GM18511 (cell line): ENCODE measurements around the gene RMND1.

ENCODE experiments used
- ATAC-seq: cut with Tn5 transposase; IDR thresholded peaks from one replicate; pipeline ENCODE4 v1.9.1; 2021; ENCODE audit warnings: mild to moderate bottlenecking, moderate library complexity; ENCODE audit not compliant: unreplicated experiment

RMND1 gene, protein sequence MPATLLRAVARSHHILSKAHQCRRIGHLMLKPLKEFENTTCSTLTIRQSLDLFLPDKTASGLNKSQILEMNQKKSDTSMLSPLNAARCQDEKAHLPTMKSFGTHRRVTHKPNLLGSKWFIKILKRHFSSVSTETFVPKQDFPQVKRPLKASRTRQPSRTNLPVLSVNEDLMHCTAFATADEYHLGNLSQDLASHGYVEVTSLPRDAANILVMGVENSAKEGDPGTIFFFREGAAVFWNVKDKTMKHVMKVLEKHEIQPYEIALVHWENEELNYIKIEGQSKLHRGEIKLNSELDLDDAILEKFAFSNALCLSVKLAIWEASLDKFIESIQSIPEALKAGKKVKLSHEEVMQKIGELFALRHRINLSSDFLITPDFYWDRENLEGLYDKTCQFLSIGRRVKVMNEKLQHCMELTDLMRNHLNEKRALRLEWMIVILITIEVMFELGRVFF

DNA sequence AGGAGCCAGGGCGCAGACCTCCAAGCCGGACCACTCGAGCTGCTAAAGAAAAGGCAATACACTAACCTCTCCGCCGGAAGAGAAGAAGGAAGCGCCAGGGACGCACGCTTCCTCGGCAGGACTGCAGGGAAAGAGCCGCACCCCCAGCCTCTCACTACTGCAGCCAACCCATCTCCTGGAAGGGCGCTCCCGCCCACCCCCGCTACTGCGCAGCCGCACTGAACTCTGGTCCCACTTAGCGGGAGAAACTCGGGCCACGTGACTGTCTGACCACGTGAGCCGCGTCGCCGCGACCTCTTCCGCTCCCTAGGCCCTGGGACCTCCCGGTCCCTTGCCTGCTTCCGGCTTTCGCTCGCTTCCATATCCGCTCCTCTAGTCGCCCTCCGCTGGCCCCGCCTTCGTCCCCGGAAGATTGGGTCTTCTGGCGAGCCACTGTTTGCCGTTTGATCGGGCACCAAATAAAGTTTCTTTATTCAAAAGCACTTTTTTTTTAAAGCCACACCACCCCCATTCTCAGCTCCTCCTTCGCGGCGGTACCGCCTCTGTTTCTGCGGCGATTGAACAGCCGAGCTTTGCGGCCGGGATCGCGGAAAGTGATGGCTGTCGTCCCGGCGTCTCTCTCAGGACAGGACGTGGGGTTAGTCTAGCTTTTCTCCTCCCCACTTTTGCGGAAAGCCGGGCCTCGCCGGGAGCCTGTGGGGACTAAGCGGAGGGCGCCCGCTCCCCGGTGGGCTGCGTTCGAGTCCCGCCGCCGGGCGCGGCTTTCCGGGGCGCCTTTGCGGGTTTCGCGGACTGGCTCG lies at the start of gene RMND1:
Gene RMND1, minus strand, starts transcription at position 177 of the 800 bp plus-strand sequence. CDS start 6,315 bp downstream, outside the sequence.
- ATAC-seq = peak; percentile 96

DNA sequence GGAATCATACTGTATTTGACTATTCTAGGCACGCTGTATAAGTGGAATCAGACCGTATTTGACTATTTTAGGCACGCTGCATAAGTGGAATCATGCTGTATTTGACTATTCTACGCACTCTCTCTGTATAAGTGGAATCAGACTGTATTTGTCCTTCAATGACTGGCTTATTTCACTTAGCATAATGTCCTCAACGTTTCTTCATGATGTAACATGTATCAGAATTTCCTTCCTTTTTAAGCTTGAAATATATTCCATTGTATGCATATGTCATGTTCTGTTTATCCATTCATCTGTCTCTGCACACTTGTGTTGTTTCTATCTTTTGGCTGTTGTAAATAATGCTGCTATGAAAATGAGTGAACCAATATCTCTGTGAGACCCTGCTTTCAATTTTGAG lies 47.6 kb upstream of the RMND1 start:
- no peak for ATAC-seq

DNA sequence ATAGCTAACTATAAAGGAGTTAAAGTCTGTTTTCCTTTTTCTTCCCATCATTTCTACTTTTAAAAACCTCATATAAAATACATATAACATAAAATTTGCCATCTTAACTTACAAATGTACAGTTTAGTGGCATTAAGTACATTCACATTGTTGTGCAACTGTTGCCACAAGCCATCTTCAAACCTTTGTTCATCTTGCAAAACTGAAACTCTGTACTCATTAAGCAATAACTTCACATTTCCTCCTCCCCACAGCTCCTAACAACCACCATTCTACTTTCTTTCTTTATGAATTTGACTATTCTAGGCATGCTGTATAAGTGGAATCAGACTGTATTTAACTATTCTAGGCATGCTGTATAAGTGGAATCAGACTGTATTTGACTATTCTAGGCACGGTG lies 46.4 kb upstream of the RMND1 start:
- ATAC-seq = peak; percentile 69

DNA sequence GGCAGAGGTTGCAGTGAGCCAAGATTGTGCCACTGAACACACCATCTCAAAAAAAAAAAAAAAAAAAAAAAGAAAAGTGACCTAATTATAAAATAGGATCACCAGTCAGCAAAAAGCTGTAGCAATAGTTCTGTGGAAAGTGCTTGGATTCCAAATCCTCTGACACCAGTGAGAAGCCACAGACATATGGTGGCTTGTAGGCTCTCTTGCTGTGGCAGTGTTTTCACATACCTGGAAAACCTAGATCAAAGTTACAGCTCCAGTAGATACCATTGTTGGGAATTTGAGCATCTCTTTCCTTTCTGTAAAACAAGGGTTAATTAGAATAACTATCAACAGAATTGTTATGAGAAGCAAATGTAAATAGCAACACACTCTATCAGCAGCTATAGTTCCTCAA lies 46.0 kb upstream of the RMND1 start:
- ATAC-seq = peak; percentile 29

DNA sequence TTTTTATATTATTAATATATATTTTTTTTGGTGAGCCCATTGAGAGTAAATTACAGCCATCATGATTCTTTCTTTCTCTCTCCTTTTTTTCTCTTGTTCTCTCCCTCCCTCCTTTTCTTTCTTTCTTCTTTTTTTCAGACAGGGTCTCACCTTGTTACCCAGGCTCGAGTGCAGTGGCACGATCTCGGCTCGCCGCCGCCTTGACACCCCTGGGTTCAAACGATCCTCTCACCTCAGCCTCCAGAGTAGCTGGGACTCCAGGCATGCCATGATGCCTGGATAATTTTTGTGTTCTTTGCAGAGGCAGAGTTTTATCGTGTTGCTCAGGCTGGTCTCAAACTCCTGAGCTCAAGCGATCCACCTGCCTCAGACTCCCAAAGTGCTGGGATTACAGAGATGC lies 43.5 kb upstream of the RMND1 start:
- ATAC-seq = no peak

DNA sequence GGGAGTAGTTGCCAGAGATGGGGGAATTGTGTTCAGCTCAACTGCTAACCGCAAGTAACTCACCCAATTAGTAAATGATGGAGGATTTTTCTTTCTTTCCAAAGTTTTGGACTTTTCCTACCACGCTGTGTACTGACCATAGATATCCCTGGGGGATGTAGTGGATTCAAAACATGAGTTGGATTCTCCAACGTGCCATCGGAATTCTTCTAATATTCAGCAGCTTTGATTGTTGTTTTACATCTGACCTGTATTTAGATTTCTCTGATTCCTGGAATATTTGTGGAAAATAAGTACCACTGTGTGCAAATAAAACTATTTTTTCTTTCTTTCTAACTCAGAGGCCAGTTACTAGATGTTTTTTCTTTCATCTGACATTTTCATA lies 43.0 kb upstream of the RMND1 start:
- ATAC-seq = no peak

DNA sequence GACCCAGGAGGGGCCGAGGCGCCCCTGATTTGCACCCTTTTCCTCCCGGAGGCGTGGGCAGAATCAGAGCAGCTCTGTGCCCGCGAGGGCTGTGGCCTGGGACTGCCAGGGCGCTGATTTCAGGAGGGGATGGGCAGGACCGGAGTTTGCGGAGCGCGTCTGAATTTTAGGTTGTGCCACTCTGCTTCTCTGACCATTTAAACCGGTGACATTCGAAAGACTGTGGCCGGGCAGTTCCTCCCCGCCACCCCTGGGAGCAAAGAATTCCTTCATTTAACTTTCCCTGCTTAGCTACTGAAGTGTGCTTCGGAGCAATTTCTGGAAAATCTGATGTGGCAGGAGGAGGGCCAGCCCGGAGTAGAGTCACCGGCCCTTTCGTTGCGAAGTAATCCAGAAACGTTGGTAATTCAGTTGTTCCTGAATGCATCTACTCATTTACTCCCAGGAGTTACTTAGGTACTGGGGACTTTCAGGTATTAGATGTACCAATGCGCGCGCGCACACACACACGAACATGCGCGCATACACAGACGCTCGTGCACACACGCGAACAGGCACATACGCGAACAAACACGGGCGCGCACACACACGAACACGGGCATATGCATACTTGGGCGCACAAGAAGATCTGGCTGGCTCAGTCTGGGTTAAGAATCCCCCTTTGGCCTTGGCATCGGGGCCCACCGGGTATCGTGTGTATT lies 42.5 kb upstream of the RMND1 start:
- ATAC-seq = no peak

DNA sequence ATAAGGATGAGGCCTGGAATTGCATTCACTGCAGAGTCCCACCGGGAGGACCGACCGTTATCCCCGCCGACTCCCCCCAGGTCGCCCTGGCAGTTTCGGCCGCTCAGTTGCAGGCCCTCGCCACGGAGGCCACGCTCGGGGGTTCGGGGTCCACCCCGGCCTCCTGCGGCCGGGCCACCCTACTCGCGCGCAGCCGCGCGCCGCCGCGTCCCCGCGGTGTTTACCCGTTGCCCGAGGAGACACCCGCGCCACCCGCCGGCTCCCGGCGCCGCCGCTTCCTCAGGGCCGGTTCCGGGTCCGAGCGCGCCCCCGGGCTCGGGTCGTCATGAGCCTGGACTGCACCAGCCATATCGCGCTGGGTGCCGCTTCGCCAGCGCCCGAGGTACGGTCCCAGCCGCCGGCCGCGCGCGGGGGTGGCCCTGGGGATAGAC lies 41.9 kb upstream of the RMND1 start, which contains the start of gene CCDC170:
Gene CCDC170, plus strand, starts transcription at position 214 of the 431 bp plus-strand sequence. Its CDS starts 112 bp downstream, at position 326.
- no peak for ATAC-seq

DNA sequence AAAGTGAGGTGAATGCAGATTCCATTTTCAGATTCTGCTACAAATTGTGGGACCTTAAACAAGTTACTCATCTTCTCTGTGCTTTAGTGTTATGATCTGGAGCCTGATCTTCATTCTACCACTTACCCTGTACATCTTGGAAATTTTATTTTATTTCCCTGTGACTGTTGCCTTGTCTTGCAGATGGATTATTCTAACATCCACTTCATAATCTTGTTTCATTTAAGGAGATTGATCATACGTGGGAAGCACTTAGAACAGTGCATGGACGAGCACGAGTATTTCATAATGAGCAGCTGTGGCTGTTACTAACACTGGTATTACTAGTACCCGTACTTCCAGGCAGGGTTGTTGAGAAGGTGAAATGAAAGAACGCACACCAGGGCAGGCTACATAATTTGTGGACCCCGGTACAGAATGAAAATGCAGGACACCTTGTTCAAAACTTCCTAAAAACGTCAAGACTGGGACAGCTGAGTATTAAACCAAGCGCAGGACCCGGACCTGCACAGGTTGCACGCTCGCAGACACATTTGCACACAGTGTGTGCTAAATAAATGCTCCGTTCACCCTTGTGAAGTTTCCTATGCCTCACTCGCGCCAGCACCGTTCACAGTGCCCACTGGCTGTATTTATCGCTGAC lies 41.4 kb upstream of the RMND1 start:
- no peak for ATAC-seq

DNA sequence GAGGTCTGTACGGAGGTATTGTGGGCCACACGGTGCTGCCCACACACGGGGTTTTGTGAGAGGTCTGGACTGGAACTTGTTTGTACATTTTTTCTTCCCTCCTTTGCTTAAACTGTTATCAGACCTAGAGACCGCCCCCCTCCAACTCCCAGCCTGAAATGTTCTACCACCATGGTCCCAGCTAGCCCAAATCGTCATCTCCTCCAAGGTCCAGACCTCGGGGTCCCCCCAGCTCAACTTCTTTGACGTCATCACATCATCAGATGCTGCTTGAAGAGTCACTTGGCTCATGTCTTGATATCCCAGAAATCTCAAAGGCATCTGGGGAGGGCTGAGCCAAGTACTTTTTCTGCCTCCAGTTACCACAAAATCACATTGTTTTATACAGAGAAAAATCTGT lies 39.1 kb upstream of the RMND1 start:
- no peak for ATAC-seq

DNA sequence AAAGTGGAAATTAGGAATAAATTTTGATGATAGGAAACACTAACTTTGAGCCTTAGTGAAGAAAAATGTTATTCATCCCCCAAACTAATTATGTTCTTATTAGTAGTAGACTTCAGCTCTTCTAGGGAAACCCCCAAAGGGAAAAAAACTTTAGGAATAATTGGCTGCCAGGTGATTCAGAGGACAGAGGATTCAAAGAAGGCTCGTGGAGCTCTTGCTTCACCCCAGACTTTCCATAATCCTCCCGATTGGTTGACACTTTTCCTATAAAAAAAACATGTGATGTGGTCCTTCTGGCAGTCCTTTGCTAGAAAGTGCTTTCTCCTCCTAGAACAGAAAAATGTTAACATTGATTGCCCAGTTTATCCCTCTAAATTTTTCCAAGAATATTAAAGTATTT lies 36.3 kb upstream of the RMND1 start:
- ATAC-seq = no peak

DNA sequence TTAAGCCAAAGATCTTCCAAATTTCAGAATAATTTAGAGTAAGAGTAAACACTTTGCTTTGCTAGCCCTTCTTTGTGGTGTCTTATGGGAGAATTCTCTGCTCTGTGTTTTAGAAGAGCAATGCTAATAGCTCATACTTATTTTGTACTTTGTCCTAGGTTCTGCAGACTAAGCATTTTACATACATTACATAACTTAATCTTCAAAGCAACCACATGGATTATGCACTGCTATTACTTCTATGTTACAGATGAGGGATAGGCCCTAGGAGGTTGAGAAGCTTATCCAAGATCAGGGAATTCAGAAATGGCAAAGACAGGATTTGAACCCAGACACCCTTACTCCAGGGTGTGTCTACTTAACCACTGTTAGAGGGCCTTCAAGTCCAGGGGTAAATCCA lies 32.1 kb upstream of the RMND1 start:
- ATAC-seq = no peak

DNA sequence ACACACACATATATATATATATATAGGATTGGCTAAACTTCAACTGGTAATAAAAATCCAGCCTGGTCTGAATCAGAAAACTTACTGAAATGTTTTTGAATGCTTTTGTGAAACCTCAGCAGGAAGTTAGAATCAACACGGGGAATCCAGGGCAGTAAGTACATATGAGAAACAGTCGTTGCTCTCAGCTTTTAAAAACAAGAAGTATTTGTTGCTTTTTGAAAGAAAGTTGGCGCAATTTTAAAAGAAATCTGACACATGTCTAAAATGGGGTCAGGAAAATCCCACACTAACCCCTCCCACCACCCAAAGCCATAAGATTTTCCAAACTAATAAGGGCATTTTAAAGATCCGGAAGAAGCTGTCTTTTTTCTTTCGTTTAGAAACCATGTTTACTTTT lies 30.4 kb upstream of the RMND1 start:
- peak; percentile 55 for ATAC-seq

DNA sequence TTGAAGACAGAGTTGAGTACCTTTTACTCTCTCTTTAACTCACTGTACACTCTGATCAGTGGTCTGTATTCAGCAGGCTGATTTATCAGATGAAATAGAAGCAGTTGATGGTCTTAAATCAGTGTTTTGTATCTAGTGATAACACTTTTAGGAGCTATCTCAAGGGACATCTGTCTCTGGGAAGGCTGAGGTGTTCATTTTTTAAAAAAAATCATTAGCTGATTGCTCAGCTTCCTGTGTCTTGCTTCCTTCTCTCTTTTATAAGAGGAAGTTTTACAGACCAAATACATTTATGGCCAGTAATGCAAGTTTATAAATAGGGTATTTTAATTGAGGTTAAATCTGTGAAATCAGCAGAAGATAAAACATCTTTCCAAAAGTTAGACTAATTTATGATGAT lies 29.9 kb upstream of the RMND1 start:
- ATAC-seq = peak; percentile 37

DNA sequence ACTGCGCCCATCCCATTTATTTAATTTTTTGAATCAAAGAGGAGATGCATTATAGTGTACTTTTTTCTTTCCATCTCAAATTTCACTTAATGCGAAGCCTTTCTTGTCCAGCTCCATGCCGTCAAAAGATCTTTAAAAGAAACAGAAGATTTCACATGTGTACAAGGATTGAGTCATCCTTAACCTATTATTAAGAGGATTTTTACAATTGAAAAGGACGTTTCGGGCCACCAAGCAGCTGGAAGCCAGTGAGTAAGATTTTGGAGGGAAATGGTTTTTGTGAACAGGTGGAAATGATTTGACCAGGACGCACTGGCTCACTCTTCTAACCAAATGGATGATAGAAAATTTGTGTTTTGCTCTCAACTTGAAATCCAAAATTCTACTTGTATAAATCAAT lies 26.7 kb upstream of the RMND1 start:
- no peak for ATAC-seq

DNA sequence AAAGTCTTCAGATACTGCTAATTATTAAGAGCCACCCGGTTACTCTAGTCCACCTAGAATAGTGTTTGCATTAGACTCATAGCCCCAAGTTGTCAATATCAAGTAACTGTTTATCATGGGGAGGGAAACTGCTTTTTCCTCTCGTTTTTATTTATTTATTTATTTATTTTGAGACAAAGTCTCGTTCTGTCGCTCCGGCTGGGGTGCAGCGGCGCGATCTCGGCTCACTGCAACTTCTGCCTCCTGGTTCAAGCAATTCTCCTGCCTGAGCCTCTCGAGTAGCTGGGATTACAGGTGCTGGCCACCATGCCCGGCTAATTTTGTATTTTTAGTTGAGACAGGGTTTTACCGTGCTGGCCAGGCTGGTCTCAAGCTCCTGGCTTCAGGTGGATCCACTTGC lies 25.8 kb upstream of the RMND1 start:
- ATAC-seq = no peak

DNA sequence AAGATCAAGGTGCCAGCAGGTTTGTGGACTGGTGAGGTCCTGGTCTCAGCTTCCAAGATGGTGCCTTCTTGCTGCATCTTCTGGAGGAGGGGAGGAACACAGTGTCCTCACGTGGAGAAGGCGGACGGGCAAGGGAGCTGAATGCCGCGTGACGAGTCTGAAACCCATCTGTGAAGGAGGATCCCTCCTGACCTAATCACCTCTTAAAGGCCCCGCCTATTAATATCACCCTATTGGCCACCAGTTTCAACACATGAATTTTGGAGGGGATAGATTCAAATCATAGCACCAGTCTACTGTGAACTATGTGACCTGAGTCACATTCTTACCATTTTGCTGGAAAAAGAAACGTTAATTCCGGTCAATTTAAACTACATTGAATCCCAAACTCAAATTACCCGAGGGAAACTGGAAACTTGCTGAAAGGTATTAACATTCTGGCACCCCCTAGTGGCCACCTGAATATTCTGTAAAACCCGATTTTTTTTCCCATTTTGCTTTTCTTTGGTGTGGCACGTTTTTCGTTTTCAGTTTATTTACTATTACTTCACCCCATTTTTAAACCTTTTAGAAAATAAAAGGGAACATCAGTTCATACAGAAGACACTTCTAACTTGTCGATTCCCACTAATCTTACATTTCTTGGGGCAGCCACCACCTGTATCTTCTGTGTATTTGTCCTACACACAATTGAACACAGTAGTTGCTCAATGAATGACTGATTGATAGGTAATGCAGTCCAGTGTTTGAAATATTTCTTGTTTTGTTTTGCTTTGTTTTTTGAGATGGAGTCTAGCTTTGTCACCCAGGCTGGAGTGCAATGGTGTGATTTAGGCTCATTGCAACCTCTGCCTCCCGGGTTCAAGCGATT lies 24.0 kb upstream of the RMND1 start:
- peak; percentile 81 for ATAC-seq

DNA sequence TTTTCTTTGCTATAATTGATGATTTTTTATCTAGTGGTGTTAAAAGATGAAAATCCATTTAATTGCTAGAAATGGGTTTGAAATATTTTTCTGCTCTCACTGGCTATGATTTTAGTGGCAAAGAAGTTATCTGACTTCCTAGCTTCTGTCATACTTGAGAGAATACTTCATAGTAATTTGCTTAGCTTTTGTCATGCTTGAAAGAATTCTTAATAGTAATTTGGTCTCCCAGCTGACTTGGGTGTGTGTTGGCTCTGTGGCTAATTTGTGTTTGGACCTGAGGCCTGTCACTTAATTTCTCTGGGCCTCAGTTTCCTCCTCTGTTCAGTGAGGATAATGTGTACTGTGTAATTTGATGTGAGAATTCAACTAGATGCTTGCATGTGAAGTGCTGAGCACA lies 12.8 kb upstream of the RMND1 start:
- no peak for ATAC-seq

DNA sequence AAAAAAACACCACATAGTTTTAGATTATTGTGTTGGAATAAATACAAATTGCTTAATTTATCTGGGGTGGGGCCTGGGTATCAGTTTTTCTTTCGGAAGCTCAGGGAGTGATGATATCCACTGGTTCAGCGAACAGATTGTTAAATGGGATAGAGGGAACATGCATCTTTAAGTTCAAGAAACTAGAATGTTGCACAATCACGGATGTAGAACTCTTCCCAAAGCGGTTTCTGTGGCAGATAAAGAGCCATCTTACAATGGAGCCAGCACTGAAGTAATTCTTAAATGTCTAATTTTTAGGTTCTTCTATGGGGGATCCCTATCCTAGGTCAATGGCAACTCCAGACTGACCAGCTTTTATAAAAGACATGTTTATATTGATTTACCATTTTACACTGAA lies 9.7 kb upstream of the RMND1 start:
- ATAC-seq = no peak
